A172 (cell line): ENCODE data around the gene SYCE3. TPM values are rescaled to one million over a fixed set of nuclear protein-coding genes. Genes with fewer than 3 reads are reported as not detected.

Experiments
- DNase-seq: peaks from one replicate; pipeline ENCODE4 v3.0.0-alpha.2; 2015; ENCODE audit warnings: low spot score
- total RNA-seq: library from RNA; depleted of rRNA; stranded (reverse); fragments of >200 nt; shearing (Covaris generic); gene quantifications from 2 replicates; pipeline ENCODE4 v1.2.3, GENCODE V29; 2014

Gene SYCE3
- total RNA-seq, 1 experiment from 2014 or later, result 2.5 TPM

DNA sequence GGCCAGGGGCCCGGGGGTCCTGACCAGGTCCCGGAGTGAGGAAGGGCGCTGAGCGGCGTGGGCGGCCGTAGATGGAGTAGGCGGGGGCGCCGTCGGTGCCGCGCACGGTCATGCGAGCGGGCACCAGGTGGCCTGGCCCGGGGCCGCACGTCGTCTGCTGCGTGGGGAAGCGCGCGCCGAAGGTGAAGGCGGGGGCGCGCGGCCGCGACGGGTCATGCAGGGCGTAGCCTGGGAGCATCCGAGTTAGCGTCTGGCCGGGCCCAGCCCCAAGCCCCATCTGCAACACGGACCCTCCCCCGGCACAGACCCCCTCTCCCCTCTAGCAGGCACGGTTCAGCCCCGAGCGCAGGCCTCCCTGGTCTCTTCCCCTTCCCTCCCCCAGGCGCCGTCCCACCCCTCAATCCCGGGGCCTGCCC lies 31.2 kb downstream of the SYCE3 start:
- DNase-seq, result no peak

DNA sequence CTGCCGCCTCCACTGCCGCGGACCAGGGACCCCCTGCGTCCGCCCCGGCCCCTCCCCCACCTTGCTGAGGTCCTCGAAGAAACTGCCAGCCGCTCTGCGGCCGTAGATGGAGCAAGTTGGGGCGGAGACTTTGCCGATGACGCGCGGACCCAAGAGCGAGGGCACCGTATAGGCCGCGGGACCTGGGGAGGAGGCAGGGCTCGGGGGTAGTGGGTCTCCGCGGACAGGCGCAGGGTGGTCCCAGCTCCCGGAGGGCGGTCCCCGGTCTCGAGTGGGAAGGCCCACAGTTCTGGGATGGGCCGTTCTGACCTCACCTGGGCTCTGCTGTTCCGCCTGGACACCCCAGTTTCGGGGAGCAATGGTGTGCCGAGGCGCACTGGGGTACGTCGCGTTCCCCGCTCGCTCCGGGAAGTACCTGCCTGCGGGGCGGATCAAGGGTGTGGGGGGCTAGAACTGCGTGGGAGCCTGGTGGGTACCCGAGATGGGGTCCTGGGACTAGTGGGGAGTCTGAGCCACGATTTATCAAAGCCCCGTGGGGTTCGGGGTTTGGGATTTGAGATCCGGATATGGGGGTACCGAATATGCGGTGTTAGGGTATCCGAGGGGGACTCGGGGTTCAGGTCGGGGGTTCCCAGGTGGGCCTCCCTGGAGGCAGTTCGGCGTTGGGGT lies 31.7 kb downstream of the SYCE3 start:
- DNase-seq, result no peak

DNA sequence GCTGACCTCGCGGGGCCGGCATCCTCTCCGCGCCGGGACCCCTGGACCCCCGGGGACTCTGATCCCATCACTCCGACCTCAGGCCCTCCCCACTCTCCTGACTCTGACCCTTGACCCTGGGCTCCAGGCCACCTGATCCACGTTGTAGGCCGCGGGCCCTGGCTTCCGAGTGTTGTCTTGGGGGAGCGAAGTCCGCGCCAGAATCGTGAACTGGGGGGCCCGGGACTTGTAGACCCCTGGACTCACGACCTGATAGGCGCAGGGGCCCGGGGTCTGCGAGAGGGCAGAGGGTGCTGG lies 32.2 kb downstream of the SYCE3 start:
- DNase-seq, result no peak

DNA sequence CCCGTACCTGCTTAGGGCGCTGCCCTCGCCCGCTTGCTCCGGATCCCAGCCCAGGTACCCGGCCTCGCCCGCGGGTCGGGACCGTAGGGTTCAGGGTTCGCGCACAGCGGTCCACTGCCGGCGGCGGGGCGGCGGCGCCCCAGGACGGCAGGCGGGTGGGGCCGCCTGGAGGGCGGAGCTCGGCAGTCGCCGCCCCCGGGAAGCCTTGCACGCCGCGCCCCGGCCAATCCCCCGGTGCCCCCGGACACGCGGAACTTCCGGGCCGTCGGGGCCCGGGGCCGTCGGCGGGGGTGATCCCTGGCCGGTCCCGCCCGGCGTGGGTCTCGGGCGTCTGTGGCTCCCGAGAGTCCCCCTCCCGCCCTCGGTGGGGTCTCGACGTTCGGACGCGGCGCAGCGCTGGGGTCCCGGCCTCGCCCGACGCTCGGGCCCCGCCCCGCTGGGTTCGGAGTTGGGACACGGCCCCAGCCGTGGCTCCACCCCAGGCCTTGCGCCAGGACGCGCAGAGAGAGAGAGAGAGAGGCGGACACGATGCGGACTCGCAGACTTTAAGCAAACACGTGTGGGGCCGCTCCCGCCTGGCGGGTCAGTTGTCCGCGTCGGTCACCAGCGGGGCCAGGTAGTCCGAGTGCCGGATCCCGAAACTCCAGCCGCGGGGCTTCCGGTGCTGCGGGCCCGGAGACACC lies 32.7 kb downstream of the SYCE3 start, which contains the start of gene TYMP:
TSS of gene TYMP (minus strand) at position 116 of the 683 bp plus-strand sequence. CDS start 303 bp downstream, outside the sequence.
- no peak for DNase-seq

DNA sequence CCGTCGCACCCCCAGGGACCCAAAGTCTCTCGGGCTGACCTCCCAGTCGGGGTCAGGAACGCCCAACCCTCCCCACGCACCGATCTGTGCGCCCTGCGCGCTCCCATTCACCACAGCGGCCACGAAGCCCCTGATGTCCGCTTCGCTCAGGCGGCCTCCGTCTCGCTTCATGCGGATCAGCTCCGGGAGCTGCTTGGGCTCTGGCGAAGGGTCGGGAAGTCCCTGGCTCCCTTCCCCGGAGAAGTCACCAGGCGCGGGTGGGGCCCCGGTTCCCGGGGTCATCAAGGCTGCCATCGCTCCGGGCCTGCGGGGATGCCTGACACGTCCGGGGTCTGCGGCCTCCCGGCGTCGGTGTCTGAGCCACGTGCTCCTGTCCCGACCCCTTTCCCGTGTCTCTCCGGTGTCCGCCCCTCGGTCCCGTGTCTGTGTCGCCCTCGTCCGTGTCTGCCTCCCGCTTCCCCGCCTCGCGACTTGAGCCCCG lies 33.3 kb downstream of the SYCE3 start:
- DNase-seq, result no peak

DNA sequence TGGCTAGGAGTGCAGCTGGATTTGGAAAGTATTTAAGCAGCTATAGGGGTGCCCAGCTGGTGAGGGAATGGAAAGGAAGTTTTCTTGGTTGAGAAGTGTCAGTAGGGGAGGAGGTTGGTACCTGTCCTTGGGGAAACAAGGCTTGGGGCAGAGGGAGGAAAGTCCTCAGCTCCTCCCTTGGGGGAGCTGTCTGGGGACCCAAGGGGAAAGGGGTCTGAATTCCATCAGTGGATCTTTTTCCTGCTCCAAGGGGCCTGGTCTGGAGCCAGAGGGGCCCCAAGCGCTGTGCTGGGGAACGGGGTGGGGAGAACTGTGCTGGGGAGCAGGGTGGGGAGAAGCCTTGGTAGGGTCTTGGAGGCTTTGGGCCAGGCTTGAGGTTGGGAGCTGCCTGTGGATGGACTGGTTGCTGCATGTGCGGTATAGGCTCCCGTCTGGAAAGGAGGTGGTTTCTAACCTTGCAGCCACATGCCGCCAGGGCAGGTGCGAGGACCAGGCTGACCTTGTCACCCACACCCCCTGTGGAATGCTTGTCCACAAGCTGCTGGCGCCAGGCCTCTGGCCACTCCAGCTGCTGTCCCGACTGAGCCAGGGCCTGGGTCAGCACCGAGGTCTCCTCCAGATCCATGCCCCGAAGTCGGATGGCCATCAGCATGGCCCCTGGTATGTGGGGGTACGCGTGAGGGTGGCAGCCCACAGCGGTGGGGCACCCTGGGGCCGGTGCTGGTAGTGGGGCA lies 33.9 kb downstream of the SYCE3 start:
- DNase-seq, result no peak

DNA sequence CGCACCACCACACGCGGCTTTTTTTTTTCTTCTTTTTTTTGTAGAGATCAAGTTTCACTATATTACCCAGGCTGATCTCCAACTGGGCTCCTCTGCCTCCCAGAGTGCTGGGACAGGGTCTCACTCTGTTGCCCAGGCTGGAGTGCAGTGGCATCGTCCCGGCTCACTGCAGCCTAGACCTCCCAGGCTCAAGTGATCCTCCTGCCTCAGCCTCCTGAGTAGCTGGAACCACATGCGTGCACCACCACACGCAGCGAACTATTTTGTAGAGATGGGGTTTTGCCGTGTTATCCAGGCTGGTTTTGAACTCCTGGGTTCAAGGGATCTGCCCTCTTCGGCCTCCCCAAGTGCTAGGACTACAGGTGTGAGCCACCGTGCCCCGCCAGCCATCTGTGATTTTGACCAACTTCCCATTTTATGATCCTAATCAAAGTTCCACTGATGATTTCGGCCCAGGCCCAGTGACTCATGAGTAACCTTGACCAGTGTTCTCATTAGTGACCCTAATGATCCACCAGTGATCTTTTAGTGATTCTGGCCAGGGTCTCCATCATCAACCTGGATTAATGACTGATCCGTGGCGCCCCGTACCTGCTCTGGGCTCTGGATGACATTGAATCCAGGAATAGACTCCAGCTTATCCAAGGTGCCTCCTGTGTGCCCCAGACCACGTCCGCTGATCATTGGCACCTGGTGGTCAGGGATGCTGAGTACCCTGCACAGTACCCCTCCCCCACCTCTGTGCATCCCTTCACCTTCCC lies 34.6 kb downstream of the SYCE3 start:
- no peak for DNase-seq

DNA sequence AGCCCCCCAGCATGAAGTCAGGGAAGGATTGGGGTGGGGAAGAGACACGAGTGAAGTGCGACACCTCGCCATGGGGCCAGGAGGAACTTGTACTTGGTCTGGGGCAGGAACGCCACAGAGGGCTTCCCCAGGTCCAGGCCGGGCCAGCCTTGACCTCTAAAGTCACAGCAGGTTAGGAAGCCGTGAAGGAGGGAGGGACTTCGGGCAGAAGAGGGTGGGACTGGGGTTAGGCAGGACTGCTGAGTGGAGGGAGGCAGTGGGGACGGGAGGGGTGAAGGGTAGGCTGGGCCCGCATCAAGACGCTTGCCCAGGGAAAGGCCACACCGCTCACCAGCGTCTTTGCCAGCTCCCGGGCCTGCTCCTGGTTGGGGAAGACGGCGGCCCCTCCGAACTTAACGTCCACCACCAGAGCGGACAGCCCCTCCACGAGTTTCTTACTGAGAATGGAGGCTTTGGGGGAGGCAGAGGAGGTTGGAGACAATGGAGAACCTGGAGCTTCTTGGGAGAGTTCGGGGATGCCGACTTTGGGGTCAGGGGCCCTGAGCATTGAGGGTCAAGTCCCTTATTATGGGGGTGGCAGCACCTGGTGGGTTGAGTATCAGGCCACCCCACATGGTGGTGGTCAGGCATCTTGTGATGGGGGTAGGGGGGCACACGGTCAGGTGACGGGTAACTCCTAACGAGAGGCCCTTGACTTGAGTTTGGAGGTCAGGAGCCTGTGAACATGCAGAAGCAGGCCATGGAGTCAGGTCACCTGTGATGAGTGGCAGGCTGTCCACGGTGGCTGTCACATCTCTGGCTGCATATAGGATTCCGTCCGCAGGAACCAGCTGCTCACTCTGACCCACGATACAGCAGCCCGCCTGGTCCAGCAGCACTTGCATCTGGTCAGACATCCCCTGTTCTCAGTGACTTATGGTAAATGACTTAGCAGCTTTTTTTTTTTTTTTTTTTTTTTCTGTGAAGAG lies 35.6 kb downstream of the SYCE3 start:
- DNase-seq, result no peak

DNA sequence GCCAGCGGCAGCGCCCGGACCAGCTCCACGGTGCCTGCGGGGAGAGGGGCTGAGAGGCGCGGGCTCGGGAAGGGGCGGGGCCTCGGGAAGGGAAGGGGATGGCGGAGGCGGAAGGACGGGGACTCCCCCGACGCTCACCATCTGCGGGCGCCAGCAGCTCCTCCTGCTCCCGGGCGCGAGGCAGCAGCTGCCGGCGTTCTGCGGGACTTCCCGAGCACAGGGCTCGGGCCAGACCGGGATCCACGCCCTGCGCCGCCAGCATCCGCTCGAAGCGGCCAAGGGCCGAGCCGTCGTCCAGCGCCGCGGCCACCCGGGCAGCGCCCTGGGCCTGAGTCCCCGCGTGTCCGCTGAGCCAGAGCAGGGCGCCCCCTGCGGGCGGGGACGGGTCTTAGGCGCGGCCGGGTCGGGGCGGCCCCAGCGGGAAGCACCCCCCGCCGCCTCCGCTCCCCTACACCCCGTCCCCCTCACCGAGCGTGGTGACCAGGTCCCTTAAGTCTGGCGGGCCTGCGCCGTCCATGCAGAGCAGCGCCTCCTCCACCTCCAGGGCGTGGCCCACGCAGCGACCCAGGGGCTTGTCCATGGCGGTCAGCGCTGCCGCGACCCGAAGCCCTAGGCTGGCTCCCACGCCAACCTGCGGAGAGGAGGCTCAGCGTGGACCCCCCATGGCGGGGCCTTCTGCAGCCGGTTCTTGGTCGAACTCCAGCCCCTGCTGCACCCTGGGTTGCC lies 36.4 kb downstream of the SYCE3 start:
- peak; percentile 46 for DNase-seq

DNA sequence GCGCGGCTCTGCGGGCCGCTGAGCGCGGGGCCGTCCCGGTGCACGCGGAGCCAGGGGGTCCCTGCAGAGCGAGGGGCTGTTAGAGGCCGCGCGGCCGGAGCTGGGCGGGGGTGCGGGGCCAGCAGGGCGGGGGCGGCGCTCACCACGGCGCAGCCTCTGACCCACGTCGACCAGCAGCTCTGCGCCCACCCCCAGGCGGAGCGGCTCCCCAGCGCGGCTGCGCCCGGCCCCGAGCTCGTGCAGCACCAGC lies 36.9 kb downstream of the SYCE3 start:
- DNase-seq, result no peak

DNA sequence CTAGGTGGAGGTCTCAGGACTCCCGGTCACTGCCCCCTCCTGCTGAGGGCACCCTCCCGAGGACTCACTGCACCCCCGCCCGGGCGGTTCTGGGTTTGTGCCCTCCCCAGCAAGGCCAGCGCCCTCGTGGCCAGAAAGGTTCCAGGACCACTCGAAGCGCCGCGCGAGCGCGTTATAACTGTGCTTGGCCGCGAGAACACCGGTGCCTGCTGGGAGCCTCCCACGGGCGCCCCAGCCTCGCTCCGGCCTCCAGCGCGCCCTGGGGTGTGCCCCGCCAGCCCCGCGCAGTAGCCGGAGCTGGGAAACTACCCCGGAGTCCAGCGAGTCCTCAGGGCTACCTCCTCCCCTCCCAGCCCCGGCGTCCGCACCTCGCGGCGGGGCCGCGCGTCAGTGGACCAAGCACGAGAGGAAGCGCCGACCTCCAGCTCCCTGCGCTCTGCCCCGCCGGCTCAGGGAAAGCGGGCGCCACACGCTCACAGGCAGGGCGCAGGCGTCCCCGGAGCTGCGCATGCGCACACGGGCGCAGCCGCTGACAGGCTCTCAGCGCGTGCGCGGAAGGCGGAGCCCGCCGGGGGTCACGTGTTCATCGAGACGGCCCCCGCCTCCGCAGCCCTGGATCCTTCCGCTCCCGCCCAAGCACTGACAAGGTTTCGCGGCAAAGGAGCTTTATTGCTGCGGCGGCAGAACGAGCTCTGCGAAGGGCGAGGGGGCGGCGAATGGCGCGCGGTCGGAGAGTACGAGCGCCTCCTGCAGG lies 37.4 kb downstream of the SYCE3 start, which contains the start of gene SCO2:
TSS of gene SCO2 (minus strand) at position 495 of the 754 bp plus-strand sequence. CDS start 1,187 bp downstream, outside the sequence.
- peak; percentile 75 for DNase-seq

DNA sequence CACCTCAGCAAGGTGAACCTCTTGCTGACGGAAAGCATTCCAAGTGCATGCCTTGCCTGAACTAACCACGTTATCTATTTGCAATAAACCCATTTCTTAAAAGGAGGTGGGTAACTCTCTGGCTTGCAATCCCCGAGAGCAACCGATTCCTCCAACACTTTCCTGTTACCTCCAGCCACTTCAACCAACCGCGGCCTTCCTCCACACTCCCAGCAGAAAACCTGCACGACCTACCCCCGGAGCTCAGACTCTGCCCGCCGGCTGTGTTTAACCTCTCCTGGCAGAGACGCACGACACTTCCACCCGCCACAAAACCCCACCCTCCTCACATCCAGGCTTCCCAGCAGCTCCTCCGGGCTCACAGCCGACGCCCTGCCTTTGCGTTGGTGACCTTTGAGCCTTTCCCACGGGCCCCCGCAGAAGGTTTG lies 38.0 kb downstream of the SYCE3 start:
- no peak for DNase-seq

DNA sequence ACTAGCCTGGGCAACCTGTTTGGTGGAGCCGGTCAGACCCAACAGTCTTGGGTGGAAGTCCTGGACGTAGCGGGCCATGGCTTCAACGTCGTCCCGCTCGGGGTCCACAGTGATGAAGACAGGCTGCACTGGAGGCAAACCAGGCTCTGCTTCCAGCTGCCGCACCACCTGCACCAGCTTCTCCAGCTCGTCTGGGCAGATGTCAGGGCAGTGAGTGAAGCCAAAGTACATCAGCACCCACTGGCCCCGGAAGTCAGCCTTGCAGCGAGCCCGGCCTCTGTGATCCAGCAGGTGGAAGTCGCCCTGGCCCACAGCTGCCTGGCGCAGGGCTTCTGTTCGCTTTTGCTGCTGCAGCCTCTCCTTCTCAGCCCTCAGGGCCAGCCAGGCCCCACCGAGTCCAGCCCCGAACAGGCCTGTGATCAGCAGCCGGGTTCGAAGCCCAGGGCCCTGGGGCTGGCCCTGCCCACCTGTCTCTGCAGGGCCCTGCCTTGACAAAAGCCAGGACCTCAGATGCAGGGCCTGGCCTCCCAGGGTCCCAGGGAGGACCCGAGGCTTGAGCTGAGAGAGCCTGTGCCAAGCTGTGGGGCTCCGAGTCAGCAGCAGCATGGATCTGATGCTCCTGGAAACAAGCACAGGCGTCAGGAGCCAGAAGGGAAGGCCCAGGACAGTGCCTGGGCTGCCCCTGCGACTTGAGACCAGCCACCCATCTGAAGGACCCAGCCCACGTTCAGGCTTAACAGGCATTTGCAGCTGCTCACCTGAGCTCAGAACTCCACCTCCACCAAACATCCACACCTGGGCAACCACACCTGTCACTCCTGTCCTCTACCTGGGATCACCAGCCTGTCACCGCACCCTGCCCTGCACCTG lies 38.7 kb downstream of the SYCE3 start:
- DNase-seq, result no peak

DNA sequence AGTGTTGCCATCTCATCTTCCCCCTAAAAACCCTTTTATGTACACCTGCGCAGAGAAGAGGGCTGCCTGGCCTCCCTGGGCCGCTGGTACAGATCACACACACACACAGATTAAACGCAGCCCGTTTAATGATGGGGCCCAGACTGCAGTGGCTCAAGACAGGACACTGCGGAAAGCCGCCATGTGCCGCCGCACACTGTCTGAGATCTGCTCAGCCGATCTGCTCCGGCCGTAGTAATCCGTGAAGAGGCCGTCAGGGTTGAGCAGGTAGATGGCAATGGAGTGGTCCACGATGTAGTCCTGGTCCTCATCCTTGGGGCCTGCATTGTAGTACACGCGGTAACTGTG lies 39.3 kb downstream of the SYCE3 start:
- DNase-seq, result no peak

DNA sequence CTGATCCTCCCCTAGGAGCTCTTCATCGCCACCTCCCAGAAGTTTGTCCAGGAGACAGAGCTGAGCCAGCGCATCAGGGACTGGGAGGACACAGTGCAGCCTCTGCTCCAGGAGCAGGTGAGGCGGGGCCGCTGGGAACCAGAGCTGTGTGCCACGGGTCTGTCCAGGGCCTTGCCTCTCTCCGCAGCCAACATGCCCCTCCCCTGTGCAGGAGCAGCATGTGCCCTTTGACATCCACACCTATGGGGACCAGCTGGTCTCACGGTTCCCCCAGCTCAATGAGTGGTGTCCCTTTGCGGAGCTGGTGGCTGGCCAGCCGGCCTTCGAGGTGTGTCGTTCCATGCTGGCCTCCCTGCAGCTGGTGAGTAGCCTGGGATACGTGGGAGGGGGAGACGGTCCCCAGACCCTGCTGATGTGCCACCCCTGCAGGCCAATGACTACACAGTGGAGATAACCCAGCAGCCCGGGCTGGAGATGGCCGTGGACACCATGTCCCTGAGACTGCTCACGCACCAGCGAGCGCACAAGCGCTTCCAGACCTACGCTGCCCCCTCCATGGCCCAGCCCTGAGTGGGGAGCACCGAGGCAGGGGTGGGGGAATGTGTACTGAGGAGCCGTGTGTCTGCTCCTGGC lies 39.8 kb downstream of the SYCE3 start:
- no peak for DNase-seq

DNA sequence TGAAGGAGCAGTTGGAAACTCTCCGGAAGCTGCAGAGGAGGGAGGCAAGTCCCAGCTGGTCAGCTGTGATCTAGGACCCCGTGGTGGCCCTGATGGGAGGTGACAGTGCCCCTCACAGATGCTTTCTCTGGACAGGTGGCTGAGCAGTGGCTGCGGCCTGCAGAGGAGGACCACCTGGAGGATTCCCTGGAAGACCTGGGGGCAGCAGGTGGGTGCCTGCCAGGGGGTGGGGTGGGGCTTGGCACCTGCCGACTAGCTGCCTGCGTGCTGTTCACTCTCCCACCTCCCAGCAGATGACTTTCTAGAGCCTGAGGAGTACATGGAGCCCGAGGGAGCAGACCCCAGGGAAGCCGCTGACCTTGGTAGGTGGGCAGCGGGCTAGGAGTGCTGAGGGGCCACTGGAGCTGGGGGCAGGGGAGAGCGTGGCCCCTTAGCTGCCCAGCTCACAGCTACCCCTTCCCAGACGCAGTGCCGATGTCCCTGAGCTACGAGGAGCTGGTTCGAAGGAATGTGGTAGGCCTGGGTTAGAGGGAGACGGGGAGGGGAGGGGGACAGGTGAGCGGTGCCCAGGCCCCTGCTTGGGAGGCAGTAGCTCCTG lies 40.4 kb downstream of the SYCE3 start:
- no peak for DNase-seq

DNA sequence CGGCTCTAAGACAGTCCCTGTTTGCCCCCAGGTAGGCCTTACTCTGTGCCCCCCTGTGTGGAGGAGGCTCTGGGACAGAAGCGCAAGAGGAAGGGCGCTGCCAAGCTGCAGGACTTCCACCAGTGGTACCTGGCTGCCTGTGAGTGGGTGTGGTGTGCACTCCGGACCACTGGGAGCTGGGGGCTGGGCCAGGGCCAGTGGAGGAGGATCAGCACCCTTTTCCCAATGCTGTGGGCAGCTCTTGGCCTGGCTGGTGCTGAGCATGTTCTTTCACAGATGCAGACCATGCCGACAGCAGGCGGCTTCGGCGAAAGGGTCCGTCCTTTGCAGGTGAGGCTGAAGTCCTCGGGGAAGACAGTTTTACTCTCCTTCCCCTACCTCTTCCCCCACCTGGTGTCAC lies 41.0 kb downstream of the SYCE3 start:
- no peak for DNase-seq
